ENCODE data around the gene HTT. TPM values are rescaled to one million over a fixed set of nuclear protein-coding genes. Genes with fewer than 3 reads are reported as not detected.

The HTT gene
- total and polyA plus RNA-seq, 2 of the 13 experiments (the other 11 are each of a cell fraction or from before 2014, with no cell fraction given): 17.5 to 19.5 TPM

DNA sequence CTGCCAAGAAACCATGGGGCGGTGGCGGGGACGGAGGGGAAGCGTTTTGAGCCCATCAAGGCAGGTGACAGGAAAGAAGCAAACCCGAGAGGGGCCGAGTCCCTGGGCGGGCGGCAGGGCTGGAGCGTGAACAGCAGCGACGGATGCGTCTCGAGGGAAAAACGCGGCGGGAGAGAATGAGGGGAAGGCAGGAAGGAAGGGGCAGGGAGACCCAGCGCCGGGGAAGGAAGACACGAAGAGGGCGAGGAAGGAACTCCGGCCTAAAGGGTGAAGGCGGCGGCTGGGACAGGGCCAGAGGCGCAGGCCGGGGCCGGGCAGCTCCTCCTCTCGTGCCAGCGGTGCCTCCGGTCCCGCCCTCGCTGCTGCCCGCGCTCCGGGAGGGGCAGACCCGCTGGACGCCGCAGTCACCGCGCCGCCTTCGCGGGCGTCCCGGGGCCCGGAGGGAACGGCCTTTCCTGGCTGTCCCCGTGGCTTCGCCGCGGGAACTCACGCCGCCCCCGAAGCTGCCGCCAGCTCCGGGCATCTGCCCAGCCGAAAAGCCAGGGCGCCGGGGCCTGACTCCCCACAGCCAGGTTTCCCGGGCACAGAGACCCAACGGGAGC is 217.6 kb downstream of the HTT start (continued):
- no peak; the same call in 1 of the 2 replicates for TF ChIP-seq ZNF704 (CRISPR knock-in tag; IDR thresholded peaks at IDR 0.05; ENCODE audit: borderline replicate concordance)
- peak; percentile 11; the same call in 1 of the 2 replicates for TF ChIP-seq ZIK1 (CRISPR knock-in tag; IDR thresholded peaks at IDR 0.05; ENCODE audit: borderline replicate concordance, low read depth)
- TF ChIP-seq SKI (IDR thresholded peaks at IDR 0.05; ENCODE audit: partially characterized antibody): no peak
- TF ChIP-seq CHCHD3 (CRISPR knock-in tag; IDR thresholded peaks at IDR 0.05): no peak
- peak; percentile 60; the same call in 1 of the 2 replicates for TF ChIP-seq SNAI1 (CRISPR knock-in tag; IDR thresholded peaks at IDR 0.05; ENCODE audit: borderline replicate concordance)
- no peak for TF ChIP-seq ZBTB40 (IDR thresholded peaks at IDR 0.05)
- 0 out of 2 replicates have a peak, but pooled peaks have one; percentile 36 for TF ChIP-seq ZBTB40 (CRISPR knock-in tag; IDR thresholded peaks at IDR 0.05)
- peak; percentile 82 for TF ChIP-seq HOXA5 (CRISPR knock-in tag; IDR thresholded peaks at IDR 0.05)
- TF ChIP-seq, protein P1, sequence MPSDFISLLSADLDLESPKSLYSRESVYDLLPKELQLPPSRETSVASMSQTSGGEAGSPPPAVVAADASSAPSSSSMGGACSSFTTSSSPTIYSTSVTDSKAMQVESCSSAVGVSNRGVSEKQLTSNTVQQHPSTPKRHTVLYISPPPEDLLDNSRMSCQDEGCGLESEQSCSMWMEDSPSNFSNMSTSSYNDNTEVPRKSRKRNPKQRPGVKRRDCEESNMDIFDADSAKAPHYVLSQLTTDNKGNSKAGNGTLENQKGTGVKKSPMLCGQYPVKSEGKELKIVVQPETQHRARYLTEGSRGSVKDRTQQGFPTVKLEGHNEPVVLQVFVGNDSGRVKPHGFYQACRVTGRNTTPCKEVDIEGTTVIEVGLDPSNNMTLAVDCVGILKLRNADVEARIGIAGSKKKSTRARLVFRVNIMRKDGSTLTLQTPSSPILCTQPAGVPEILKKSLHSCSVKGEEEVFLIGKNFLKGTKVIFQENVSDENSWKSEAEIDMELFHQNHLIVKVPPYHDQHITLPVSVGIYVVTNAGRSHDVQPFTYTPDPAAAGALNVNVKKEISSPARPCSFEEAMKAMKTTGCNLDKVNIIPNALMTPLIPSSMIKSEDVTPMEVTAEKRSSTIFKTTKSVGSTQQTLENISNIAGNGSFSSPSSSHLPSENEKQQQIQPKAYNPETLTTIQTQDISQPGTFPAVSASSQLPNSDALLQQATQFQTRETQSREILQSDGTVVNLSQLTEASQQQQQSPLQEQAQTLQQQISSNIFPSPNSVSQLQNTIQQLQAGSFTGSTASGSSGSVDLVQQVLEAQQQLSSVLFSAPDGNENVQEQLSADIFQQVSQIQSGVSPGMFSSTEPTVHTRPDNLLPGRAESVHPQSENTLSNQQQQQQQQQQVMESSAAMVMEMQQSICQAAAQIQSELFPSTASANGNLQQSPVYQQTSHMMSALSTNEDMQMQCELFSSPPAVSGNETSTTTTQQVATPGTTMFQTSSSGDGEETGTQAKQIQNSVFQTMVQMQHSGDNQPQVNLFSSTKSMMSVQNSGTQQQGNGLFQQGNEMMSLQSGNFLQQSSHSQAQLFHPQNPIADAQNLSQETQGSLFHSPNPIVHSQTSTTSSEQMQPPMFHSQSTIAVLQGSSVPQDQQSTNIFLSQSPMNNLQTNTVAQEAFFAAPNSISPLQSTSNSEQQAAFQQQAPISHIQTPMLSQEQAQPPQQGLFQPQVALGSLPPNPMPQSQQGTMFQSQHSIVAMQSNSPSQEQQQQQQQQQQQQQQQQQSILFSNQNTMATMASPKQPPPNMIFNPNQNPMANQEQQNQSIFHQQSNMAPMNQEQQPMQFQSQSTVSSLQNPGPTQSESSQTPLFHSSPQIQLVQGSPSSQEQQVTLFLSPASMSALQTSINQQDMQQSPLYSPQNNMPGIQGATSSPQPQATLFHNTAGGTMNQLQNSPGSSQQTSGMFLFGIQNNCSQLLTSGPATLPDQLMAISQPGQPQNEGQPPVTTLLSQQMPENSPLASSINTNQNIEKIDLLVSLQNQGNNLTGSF (CRISPR knock-in tag; IDR thresholded peaks at IDR 0.05): 0 out of 2 replicates have a peak, but pooled peaks have one; percentile 13
- TF ChIP-seq ZC3H4 (CRISPR knock-in tag; IDR thresholded peaks at IDR 0.05; ENCODE audit: borderline replicate concordance): no peak
- 0 out of 2 replicates have a peak, but pooled peaks have one; percentile 33 for TF ChIP-seq ZNF136 (CRISPR knock-in tag; IDR thresholded peaks at IDR 0.05; ENCODE audit: low read depth)
- no peak; the same call in 1 of the 2 replicates for TF ChIP-seq AKAP8 (CRISPR knock-in tag; IDR thresholded peaks at IDR 0.05)
- no peak for TF ChIP-seq ZSCAN25 (CRISPR knock-in tag; IDR thresholded peaks at IDR 0.05)
- TF ChIP-seq SRSF1 (optimal IDR thresholded peaks at IDR 0.05; ENCODE audit: low read depth, low read length): peak; percentile 7

All from HepG2 (cell line).